Measurements from ENCODE around the gene GLCCI1. TPM values are rescaled to one million over a fixed set of nuclear protein-coding genes. Genes with fewer than 3 reads are reported as not detected.
A peak's percentile ranks its signal among the peaks of the same experiment; 100 is the strongest.

GLCCI1 gene
- total and polyA plus RNA-seq, 10 of the 15 experiments (the other 5 are each of a cell fraction or from before 2014, with no cell fraction given), result 12.6 to 92.0 (median 27.6) TPM

DNA sequence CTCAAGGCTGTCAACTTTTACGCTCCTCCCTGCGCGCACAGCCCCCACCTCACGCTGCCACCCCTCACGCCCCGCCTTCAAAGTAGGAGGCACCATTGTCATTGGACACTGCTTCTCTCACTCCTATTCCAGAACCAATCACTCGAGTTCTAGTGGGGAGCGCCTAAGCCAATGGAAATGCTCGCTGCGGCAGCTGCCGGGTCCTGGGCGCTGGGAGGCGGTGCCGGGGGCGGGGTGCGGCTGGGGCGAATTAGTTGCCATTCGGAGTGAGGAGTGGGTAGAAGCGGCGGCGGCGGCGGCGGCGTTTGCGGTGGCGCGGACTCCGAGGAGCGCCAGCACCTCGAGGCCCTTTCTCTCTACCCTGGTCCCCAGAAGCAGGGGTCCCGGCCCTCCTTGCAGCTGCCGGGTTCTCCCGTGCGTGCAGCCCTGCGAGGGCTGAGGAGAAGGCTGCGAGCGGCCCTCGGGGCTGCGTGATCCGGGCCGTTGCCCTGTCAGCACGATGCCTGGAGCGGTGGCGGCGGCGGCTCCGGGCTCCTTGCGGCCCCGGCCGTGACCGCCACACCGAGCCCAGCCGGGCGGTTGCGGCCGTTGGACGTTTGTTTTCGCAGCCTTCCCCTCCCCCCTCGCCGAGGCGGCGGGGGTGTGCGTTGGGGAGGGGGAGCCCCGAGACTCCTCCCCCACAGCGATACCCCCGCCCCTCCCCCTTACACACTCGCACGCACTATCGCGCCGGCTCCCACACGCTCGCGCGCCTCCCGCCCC lies at the start of gene GLCCI1 (continued):
- TF ChIP-seq, protein P1, sequence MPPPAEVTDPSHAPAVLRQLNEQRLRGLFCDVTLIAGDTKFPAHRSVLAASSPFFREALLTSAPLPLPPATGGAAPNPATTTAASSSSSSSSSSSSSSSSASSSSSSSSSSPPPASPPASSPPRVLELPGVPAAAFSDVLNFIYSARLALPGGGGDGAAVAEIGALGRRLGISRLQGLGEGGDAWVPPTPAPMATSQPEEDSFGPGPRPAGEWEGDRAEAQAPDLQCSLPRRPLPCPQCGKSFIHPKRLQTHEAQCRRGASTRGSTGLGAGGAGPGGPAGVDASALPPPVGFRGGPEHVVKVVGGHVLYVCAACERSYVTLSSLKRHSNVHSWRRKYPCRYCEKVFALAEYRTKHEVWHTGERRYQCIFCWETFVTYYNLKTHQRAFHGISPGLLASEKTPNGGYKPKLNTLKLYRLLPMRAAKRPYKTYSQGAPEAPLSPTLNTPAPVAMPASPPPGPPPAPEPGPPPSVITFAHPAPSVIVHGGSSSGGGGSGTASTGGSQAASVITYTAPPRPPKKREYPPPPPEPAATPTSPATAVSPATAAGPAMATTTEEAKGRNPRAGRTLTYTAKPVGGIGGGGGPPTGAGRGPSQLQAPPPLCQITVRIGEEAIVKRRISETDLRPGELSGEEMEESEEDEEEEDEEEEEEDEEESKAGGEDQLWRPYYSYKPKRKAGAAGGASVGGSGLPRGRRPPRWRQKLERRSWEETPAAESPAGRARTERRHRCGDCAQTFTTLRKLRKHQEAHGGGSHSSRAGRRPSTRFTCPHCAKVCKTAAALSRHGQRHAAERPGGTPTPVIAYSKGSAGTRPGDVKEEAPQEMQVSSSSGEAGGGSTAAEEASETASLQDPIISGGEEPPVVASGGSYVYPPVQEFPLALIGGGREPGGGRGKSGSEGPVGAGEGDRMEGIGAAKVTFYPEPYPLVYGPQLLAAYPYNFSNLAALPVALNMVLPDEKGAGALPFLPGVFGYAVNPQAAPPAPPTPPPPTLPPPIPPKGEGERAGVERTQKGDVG (CRISPR knock-in tag; IDR thresholded peaks at IDR 0.05), result no peak
- TF ChIP-seq, protein P2, sequence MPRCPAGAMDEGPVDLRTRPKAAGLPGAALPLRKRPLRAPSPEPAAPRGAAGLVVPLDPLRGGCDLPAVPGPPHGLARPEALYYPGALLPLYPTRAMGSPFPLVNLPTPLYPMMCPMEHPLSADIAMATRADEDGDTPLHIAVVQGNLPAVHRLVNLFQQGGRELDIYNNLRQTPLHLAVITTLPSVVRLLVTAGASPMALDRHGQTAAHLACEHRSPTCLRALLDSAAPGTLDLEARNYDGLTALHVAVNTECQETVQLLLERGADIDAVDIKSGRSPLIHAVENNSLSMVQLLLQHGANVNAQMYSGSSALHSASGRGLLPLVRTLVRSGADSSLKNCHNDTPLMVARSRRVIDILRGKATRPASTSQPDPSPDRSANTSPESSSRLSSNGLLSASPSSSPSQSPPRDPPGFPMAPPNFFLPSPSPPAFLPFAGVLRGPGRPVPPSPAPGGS (IDR thresholded peaks at IDR 0.05; ENCODE audit: borderline replicate concordance, insufficient read depth, low read depth, low read length, poor library complexity, severe bottlenecking), result peak; percentile 63
- TF ChIP-seq, protein P3, sequence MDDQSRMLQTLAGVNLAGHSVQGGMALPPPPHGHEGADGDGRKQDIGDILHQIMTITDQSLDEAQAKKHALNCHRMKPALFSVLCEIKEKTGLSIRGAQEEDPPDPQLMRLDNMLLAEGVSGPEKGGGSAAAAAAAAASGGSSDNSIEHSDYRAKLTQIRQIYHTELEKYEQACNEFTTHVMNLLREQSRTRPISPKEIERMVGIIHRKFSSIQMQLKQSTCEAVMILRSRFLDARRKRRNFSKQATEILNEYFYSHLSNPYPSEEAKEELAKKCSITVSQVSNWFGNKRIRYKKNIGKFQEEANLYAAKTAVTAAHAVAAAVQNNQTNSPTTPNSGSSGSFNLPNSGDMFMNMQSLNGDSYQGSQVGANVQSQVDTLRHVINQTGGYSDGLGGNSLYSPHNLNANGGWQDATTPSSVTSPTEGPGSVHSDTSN (IDR thresholded peaks at IDR 0.05; ENCODE audit: insufficient replicate concordance, low read depth, low read length), result peak; percentile 98
- TF ChIP-seq LARP7 (IDR thresholded peaks at IDR 0.05) (peak; percentile 91), CBX5 (IDR thresholded peaks at IDR 0.05; ENCODE audit: low read depth) (peak; percentile 89), PAX5 (IDR thresholded peaks at IDR 0.05; ENCODE audit: borderline replicate concordance, low read depth, low read length) (peak; percentile 43; the same call in 1 of the 2 replicates), CREB1 (IDR thresholded peaks at IDR 0.05; ENCODE audit: low read depth) (peak; percentile 69), IKZF2 (IDR thresholded peaks at IDR 0.05) (no peak; a peak in 1 of 4 replicates), HDGF (IDR thresholded peaks at IDR 0.05) (peak; percentile 90), ASH2L (IDR thresholded peaks at IDR 0.05; ENCODE audit: borderline replicate concordance, low read depth) (peak; percentile 93; the same call in 1 of the 2 replicates), SREBF1 (IDR thresholded peaks at IDR 0.05; ENCODE audit: low read length) (0 out of 2 replicates have a peak, but pooled peaks have one; percentile 48), GATAD2B (conservative IDR thresholded peaks at IDR 0.05; ENCODE audit: low read depth) (peak; percentile 96), MYB (IDR thresholded peaks at IDR 0.05; ENCODE audit: borderline replicate concordance, low read depth, low read length) (peak; percentile 83; the same call in 1 of the 2 replicates), ESRRA (IDR thresholded peaks at IDR 0.05; ENCODE audit: low read length) (no peak), ZNF207 (IDR thresholded peaks at IDR 0.05; ENCODE audit: borderline replicate concordance) (peak; percentile 55; the same call in 1 of the 2 replicates), ZBED1 (IDR thresholded peaks at IDR 0.05; ENCODE audit: borderline replicate concordance) (no peak; the same call in 1 of the 2 replicates), SUZ12 (IDR thresholded peaks at IDR 0.05; ENCODE audit: unreplicated experiment) (no peak), HCFC1 (IDR thresholded peaks at IDR 0.05; ENCODE audit: low read length) (no peak), DPF2 (IDR thresholded peaks at IDR 0.05) (peak; percentile 92), RFX5 (IDR thresholded peaks at IDR 0.05; ENCODE audit: low read depth, low read length) (peak; percentile 50; the same call in 1 of the 2 replicates), TARDBP (IDR thresholded peaks at IDR 0.05; ENCODE audit: borderline replicate concordance) (no peak)
- TF ChIP-seq, protein P4, sequence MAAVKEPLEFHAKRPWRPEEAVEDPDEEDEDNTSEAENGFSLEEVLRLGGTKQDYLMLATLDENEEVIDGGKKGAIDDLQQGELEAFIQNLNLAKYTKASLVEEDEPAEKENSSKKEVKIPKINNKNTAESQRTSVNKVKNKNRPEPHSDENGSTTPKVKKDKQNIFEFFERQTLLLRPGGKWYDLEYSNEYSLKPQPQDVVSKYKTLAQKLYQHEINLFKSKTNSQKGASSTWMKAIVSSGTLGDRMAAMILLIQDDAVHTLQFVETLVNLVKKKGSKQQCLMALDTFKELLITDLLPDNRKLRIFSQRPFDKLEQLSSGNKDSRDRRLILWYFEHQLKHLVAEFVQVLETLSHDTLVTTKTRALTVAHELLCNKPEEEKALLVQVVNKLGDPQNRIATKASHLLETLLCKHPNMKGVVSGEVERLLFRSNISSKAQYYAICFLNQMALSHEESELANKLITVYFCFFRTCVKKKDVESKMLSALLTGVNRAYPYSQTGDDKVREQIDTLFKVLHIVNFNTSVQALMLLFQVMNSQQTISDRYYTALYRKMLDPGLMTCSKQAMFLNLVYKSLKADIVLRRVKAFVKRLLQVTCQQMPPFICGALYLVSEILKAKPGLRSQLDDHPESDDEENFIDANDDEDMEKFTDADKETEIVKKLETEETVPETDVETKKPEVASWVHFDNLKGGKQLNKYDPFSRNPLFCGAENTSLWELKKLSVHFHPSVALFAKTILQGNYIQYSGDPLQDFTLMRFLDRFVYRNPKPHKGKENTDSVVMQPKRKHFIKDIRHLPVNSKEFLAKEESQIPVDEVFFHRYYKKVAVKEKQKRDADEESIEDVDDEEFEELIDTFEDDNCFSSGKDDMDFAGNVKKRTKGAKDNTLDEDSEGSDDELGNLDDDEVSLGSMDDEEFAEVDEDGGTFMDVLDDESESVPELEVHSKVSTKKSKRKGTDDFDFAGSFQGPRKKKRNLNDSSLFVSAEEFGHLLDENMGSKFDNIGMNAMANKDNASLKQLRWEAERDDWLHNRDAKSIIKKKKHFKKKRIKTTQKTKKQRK (IDR thresholded peaks at IDR 0.05; ENCODE audit: low read depth, low read length), result peak; percentile 55; the same call in 1 of the 2 replicates
